Suppressor macrophage (primary cell): ENCODE measurements around the gene SUFU.
"Not testable (repeated sequence)": the region's sequence is repeated elsewhere in the genome, so short reads cannot be mapped to it uniquely, and the experiment has no call there.

Experiments
- DNase-seq, 4 experiments: peaks; one replicate each; pipeline ENCODE4 v3.0.0-alpha.2; 2020 to 2022

The SUFU gene

DNA sequence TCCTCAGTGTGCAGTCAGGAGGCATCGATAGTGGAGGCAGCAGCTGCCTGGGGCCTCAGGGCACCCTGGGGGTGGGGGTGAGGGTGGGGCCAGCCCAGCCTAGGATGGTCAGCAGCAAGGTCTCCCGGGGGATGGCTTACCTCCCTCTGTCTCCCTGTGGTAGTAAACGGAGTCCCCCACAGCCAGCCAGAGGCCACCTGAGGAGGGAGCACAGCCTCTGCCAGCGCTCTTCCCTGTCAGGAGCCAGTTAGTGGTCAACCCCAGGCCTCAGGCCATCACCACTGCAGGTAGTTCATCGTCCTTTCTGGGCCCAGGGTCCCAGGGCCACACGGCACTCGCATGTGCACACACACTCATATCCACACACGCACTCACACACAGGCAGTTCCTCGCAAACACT is 23.4 kb upstream of the SUFU start:
- DNase-seq = no peak

- no peak for DNase-seq
Measured at GRCh38 chr10:102484021-102484420, 19.8 kb upstream of the SUFU start.

GRCh38 chr10:102485093-102485784 is 18.5 kb upstream of the SUFU start:
- DNase-seq = no peak

DNA sequence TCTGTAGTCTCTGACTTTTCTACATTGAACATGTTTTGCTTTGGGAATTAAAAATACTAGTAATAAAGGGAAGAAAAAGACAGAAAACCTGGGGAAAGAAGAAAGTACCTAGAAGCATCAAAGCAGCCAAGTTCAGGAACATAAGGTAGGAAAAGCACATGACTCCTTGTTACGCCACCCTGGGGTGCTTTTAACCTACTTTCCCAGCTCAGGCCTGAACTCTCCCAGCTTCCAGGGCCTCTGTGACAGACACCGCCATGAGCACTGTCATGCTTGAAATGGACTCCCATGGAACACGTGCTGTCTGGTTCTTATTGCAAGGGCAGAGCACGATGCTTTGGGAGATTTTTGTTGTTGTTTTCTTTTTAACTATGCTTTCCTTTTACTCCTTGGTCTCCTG is 12.6 kb upstream of the SUFU start:
- DNase-seq = no peak

DNA sequence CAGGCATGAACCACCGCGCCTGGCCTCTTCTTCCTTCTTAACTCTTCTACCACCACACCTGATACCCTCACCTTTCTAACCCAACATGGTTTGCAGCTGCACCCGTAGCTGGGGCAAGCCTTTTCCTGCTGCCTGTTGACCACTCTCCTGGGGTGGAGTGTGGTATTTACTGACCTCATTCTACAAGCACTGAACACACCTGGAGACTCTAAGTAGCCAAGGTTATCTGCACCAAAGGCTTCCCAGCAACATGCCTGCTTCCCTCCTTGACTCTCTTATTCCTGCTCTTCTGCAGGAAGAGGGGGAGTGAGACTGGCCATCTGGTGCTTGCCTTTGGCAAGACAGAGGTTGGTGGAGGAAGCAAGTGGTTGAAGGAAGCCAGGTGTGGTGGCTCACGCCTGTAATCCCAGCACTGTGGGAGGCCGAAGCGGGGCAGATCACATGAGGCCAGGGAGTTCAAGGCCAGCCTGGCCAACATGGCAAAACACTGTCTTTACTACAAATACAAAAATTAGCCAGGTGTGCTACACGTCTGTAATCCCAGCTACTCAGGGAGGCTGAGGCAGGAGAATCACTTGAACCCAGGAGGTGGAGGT is 11.3 kb upstream of the SUFU start:
- no peak for DNase-seq

DNA sequence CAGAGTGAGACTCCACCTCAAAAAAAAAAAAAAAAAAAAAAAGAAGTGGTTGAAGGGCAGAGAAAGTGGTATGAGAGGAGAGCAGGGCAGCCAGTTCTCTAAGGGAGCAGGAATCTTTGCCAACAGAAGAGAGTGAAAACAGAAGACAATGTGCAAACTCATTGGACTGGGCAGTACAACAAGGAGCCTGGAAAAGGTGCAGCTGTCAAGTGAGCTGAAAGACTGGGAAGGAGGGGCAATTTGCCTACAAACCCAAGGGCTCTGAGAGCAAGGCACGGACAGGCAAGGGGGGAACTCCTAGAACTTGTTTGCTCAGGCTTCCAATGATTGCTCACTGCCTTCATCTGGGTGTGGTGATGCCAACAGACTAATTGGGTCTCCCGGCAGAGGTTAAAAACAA is 10.8 kb upstream of the SUFU start:
- no peak for DNase-seq

GRCh38 chr10:102493771-102494170 is 10.0 kb upstream of the SUFU start:
- no peak for DNase-seq

- no peak for DNase-seq
Measured at GRCh38 chr10:102497545-102497944, 6.2 kb upstream of the SUFU start.

DNA sequence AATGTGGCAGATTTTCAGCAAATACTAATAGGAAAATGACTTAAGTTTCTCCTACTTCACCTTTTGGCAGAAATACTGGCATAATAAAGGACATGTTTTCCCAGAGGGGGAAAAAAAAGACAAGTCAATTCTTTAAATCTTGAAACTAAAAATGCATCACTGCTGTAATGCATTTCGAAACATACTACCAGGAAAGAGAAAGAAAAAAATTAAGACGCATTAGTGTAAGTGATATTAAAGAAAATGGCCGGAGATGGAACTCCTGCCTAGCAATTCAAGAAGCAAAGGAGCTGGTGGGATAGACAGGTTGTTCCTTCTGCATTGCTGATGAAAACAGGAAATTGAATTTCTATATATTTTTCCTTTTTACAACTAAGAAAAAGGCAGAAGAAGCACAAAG is 4.4 kb upstream of the SUFU start:
- DNase-seq = peak in 3 of 4 experiments; percentile 11 to 33 (median 26)

DNA sequence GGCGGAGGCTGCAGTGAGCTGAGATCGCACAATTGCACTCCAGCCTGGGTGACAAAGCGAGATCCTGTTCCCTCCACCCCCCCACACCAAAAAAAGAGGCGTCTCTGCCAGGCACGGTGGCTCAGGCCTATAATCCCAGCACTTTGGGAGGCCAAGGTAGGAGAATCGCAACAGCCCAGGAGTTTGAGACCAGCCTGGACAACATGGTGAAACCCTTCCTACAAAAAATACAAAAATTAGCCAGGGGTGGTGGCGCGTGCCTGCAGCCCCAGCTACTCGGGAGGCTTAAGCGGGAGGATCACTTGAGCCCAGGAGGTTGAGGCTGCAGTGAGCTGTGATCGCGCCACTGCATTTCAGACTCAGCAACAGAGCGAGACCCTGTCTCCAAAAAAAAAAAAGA is 3.1 kb upstream of the SUFU start:
- DNase-seq = not testable (repeated sequence)

- DNase-seq = peak in 3 of 4 experiments; percentile 15 to 33 (median 21)
Measured at GRCh38 chr10:102501201-102502028, 2.4 kb upstream of the SUFU start.

- DNase-seq = peak; percentile 99 to 100 (median 100)
Measured at GRCh38 chr10:102502029-102502336, 1.8 kb upstream of the SUFU start.

DNA sequence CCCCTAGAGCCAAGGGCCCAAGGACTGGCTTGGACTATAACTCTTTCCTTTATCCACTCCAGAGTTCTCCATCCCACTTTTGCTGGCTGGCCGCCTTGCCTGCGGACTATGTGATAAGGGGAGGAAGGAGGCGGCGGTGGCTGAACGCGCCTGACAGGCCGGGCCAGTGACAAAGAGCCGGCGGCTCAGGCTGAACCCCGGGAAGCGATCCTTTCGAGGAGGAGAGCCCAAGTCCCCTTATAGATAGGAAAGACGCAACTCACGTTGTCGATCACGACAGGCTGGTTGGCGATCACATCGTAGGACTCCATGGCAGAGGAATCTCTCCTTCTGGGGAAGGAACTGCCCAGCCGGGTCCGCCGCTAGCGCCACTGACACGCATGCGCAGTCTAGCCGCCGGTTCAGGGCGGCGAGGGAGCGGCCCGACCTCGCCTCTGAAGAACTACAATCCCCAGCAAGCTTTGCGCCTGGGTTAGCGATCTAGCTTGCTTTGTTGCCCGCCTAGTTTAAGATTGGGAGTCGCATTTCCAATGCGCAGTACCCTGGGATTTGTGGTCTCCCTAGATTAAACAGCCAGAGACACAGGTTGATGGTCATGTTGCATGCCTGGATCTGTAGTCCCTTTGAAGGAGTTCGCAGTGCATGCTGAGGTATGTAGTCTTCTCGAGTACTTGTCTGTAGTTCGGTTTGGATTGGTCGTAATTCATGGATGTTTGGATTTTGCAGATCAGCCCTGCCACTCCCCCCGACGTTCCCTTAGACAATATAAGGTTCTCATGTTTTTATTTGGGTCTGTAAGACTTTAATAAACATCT is 1.2 kb upstream of the SUFU start, which contains the start of gene ACTR1A:
ACTR1A (minus strand) TSS at position 376 of the 815 bp plus-strand sequence; CDS start at position 311, 65 bp downstream.
- DNase-seq = peak; percentile 97 to 99 (median 98)

DNA sequence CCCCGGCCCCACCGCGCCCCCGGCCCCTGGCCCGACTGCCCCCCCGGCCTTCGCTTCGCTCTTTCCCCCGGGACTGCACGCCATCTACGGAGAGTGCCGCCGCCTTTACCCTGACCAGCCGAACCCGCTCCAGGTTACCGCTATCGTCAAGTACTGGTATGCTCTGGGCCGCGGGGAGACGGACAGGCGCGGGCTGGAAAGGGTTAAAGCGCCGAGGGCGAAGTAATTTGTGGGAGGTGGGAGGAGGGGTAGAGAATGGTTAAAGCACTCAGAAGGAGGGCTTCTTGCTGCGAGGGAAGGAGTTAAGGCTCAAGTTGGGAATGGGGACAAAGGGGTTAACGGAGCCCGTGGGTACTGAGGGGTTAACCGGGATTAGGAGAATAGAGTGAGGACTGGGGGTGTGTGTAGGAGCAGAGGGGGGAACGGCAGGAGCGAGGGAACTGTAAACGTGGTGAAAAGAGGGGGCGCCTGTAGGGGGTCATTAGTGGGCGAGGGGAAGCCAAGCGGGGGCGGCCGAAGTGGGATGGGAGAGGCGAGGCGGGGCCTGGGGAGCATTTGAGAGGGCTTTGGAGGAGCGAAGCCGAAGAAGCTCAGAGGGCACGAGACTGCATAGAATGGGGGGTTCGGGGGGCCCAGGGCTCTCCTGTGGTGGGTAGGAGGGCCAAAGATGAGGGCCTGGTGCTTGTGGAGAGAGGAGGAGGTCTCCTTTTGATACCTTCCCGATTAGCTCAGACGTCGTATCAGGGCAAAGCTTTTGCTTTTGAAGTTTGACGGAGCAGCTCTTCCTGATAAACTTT is 605 bp downstream of the SUFU start:
- peak; percentile 47 to 80 (median 73) for DNase-seq

DNA sequence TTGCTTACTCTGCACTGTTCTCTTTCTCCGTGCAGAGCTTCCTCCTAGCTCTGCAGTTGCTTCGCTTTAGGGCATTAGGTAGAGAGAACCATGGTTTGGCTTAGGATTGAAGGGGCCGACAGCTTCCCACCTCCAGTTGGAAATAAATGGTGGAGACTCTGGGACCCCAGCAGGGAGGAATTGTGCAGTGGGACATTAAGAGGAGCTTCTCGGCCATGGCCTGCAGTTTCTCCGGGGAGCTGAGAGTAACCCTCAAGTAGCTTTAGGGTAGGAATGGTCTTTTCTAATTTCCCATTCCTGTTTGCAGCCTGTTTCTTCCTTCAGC is 1.2 kb downstream of the SUFU start:
- DNase-seq = no peak

DNA sequence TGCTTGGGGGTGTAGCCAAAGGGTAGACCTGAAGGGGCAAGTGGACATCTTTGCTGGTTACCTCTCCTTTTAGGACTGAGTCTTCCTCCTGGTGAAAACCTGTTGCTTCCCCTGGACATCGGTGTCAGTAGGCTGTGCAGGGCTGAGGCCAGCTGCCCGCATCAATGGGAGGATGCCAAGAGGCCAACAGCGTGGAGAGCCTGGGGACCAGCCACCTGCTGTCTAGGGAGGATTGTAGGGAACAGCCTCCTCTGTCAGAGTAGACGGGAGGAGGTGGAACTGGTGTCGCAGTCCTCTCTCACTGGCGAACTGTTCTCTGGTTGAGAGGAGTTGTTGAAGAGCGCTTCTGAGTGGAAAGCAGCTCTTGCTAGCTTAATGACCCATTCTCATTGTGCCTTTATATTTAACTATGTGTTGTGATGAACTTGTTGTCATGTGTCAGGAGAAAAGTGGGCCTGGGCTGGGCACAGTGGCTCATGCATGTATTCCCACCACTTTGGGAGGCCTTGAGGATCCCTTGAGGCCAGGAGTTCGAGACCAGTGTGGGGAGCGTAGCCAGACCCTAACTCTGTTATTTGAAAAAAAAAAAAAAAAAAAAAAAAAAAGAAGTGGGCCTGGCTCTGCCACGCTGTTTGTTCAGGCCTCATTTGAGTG is 1.8 kb downstream of the SUFU start:
- no peak for DNase-seq

- DNase-seq = no peak
Measured at GRCh38 chr10:102507521-102507920, 3.7 kb downstream of the SUFU start.

- DNase-seq = no peak
Measured at GRCh38 chr10:102508506-102508905, 4.7 kb downstream of the SUFU start.

DNA sequence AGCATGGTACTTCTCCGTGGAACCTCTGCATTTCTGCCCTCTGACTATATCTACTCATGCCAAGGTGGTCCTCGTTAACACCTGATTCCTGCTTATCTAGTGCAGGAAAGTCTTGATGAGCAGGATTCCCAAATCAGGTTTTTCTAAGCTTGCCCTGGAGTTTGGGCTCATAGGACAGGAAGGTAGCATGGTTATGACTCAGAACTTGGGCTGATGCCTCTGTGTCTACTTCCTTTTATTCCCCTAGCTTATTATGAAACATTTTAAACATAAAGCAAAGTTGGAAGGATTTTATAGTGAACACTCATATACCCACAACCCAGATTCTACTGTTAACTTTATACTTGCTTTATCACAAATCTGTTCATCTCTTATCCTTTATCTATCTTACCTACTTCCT is 5.6 kb downstream of the SUFU start:
- DNase-seq = peak; percentile 54 to 83 (median 75)

GRCh38 chr10:102511583-102512274 is 8.0 kb downstream of the SUFU start:
- DNase-seq = peak; percentile 40 to 70 (median 62)
